HPDE6-E6E7 (cell line): ENCODE data around the gene EPN1.
A peak's percentile ranks its signal among the peaks of the same experiment; 100 is the strongest.

Source experiments
- DNase-seq: peaks from one replicate; pipeline ENCODE4 v3.0.0; 2011; ENCODE audit warnings: missing footprints; ENCODE audit errors: extremely low spot score

Gene EPN1

GRCh38 chr19:55660991-55661390, 14.0 kb upstream of the EPN1 start:
- no peak for DNase-seq

- no peak for DNase-seq
Measured at GRCh38 chr19:55661826-55662225, 13.2 kb upstream of the EPN1 start.

- no peak for DNase-seq
Measured at GRCh38 chr19:55663846-55664536, 11.0 kb upstream of the EPN1 start.

- no peak for DNase-seq
Measured at GRCh38 chr19:55666343-55667005, 8.6 kb upstream of the EPN1 start.

- DNase-seq = no peak
Measured at GRCh38 chr19:55667006-55667381, 8.0 kb upstream of the EPN1 start.

GRCh38 chr19:55667511-55667910, 7.5 kb upstream of the EPN1 start:
- DNase-seq = no peak

- peak; percentile 66 for DNase-seq
Measured at GRCh38 chr19:55667958-55668357, 7.1 kb upstream of the EPN1 start.

GRCh38 chr19:55668603-55669348, 6.2 kb upstream of the EPN1 start:
- no peak for DNase-seq

GRCh38 chr19:55669418-55670279, 5.4 kb upstream of the EPN1 start:
- DNase-seq = no peak

GRCh38 chr19:55670280-55671053, 4.6 kb upstream of the EPN1 start:
- no peak for DNase-seq

GRCh38 chr19:55671054-55671378, 4.0 kb upstream of the EPN1 start:
- DNase-seq = no peak

GRCh38 chr19:55672418-55672817, 2.6 kb upstream of the EPN1 start:
- no peak for DNase-seq

- DNase-seq = no peak
Measured at GRCh38 chr19:55673465-55673864, 1.6 kb upstream of the EPN1 start.

GRCh38 chr19:55673889-55674288, 1.1 kb upstream of the EPN1 start:
- no peak for DNase-seq

- no peak for DNase-seq
Measured at GRCh38 chr19:55674459-55674840, 576 bp upstream of the EPN1 start.

- no peak for DNase-seq
Measured at GRCh38 chr19:55675661-55676354, 782 bp downstream of the EPN1 start.

GRCh38 chr19:55676383-55676782, 1.4 kb downstream of the EPN1 start:
- DNase-seq = no peak

GRCh38 chr19:55676889-55677505, 2.0 kb downstream of the EPN1 start:
- DNase-seq = no peak

- DNase-seq = no peak
Measured at GRCh38 chr19:55677572-55678028, 2.6 kb downstream of the EPN1 start.

GRCh38 chr19:55678121-55678671, 3.2 kb downstream of the EPN1 start:
- DNase-seq = no peak
